Chondrocyte (in vitro differentiated cells): ENCODE measurements around the gene TJP3. TPM values are rescaled to one million over a fixed set of nuclear protein-coding genes. Genes with fewer than 3 reads are reported as not detected.

Experiments
- DNase-seq: peaks from one replicate; pipeline ENCODE4 v3.0.0; 2021; ENCODE audit warnings: mixed read lengths, low spot score
- H3K27ac Mint-ChIP-seq: one replicate; pipeline ENCODE4 v1.8.0; 2021; ENCODE audit warnings: mild to moderate bottlenecking, moderate library complexity, mixed read lengths; ENCODE audit not compliant: unreplicated experiment
- H3K27me3 Mint-ChIP-seq: 2 replicates; pipeline ENCODE4 v1.8.0; 2021; ENCODE audit warnings: low read depth, mixed read lengths
- H3K36me3 Mint-ChIP-seq: 2 replicates; pipeline ENCODE4 v1.8.0; 2021; ENCODE audit warnings: low read depth, mixed read lengths
- H3K4me1 Mint-ChIP-seq: 2 replicates; pipeline ENCODE4 v1.8.0; 2021; ENCODE audit warnings: low read depth, mild to moderate bottlenecking, mixed read lengths
- H3K4me3 Mint-ChIP-seq: one replicate; pipeline ENCODE4 v1.8.0; 2021; ENCODE audit warnings: mild to moderate bottlenecking, moderate library complexity, mixed read lengths; ENCODE audit not compliant: unreplicated experiment
- H3K9me3 Mint-ChIP-seq: 2 replicates; pipeline ENCODE4 v1.8.0; 2021; ENCODE audit warnings: low read depth, mixed read lengths
- CTCF ChIP-seq: fragments of 200-600 bp; sonication (generic); IDR thresholded peaks from 2 replicates; pipeline ENCODE4 v1.5.0; 2021; ENCODE audit warnings: antibody characterized with exemption, mild to moderate bottlenecking, moderate library complexity
- total RNA-seq: library from RNA; stranded (reverse); gene quantifications from 3 replicates; pipeline ENCODE4 v1.2.1, GENCODE V29; 2021

Gene TJP3
- total RNA-seq, 1 donor from 2014 or later = not detected

- DNase-seq = no peak
- Mint-ChIP-seq H3K4me1 (peaks cover 7% of the 10 kb centered on the region), H3K27ac (no peak overlapping the region), H3K27me3 (peaks cover 34% of the 10 kb centered on the region), H3K4me3 (no peak overlapping the region), H3K36me3 (peaks cover 3% of the 10 kb centered on the region), H3K9me3 (peaks cover 6% of the 10 kb centered on the region)
- TF ChIP-seq CTCF = no peak
These were observed 90.0 kb downstream of the TJP3 start for GRCh38 chr19:3798137-3798536.

Other genes starting within 250 kb of the TJP3 start
- not detected in 3 replicates for gene SMIM24, start 227.9 kb upstream of the TJP3 start, total RNA-seq
- not detected in 3 replicates for gene SMIM44, start 224.9 kb upstream of the TJP3 start, total RNA-seq
- gene DOHH, start 207.7 kb upstream of the TJP3 start, total RNA-seq = 9.9 to 10.3 TPM (median 10.1 TPM) in 3 replicates
- gene FZR1, start 202.1 kb upstream of the TJP3 start, total RNA-seq = 35.0 to 37.6 TPM (median 36.5 TPM) in 3 replicates
- gene TEKTIP1, start 169.2 kb upstream of the TJP3 start, total RNA-seq = 0.35 to 0.65 TPM (median 0.56 TPM) in 3 replicates
- 65.8 to 101 TPM (median 98.4 TPM) in 3 replicates for gene MFSD12, start 150.8 kb upstream of the TJP3 start, total RNA-seq
- 60.9 to 69.3 TPM (median 68.2 TPM) in 3 replicates for gene HMG20B, start 135.4 kb upstream of the TJP3 start, total RNA-seq
- gene GIPC3, start 122.9 kb upstream of the TJP3 start, total RNA-seq = 0.15 to 3.3 TPM (median 2.2 TPM) in 3 replicates
- gene TBXA2R, start 101.5 kb upstream of the TJP3 start, total RNA-seq = 5.4 to 5.8 TPM in 2 of 3 replicates, not detected in the other
- gene CACTIN, start 81.6 kb upstream of the TJP3 start, total RNA-seq = 18.6 to 22.0 TPM (median 19.5 TPM) in 3 replicates
- gene PIP5K1C, start 7.9 kb upstream of the TJP3 start, total RNA-seq = 81.0 to 98.4 TPM (median 85.5 TPM) in 3 replicates
- gene APBA3, start 53.3 kb downstream of the TJP3 start, total RNA-seq = 17.8 to 20.4 TPM (median 18.2 TPM) in 3 replicates
- 41.6 to 52.4 TPM (median 42.9 TPM) in 3 replicates for gene MRPL54, start 54.3 kb downstream of the TJP3 start, total RNA-seq
- gene RAX2, start 63.8 kb downstream of the TJP3 start, total RNA-seq = not detected in 3 replicates
- not detected in 3 replicates for gene MATK, start 78.0 kb downstream of the TJP3 start, total RNA-seq
- not detected in 3 replicates for gene ZFR2, start 160.7 kb downstream of the TJP3 start, total RNA-seq
- not detected in 3 replicates for gene ATCAY, start 172.3 kb downstream of the TJP3 start, total RNA-seq
- gene NMRK2, start 224.7 kb downstream of the TJP3 start, total RNA-seq = not detected in 3 replicates